SU-DHL-6 (cell line): ENCODE data around the gene MEF2A.

Source experiments
- H2AFZ ChIP-seq: fragments of 200-600 bp; sonication (generic); 2 replicates; pipeline ENCODE4 v1.6.1; 2014; ENCODE audit warnings: low read depth, mild to moderate bottlenecking, moderate library complexity, mixed read lengths, antibody characterized with exemption, low read length; ENCODE audit not compliant: severe bottlenecking
- H3F3A ChIP-seq: fragments of 200-600 bp; shearing (Covaris generic); 2 replicates; pipeline ENCODE4 v1.6.0; 2016; ENCODE audit warnings: antibody characterized with exemption, mild to moderate bottlenecking; ENCODE audit not compliant: insufficient read depth
- H3K27ac ChIP-seq: fragments of 200-600 bp; sonication (generic); 2 replicates; pipeline ENCODE4 v1.5.1; 2016; ENCODE audit warnings: low read depth, mild to moderate bottlenecking, low read length, moderate library complexity, mixed read lengths
- H3K27me3 ChIP-seq: fragments of 200-600 bp; sonication (generic), shearing (Covaris generic); 2 replicates; pipeline ENCODE4 v1.6.0; 2014; ENCODE audit warnings: mild to moderate bottlenecking, low read length
- H3K36me3 ChIP-seq: fragments of 200-600 bp; sonication (generic); 2 replicates; pipeline ENCODE4 v1.6.1; 2014; ENCODE audit warnings: mild to moderate bottlenecking, low read length, mixed read lengths
- H3K4me2 ChIP-seq: fragments of 300-600, 200-600 bp; shearing (Covaris generic), sonication (generic); 2 replicates; pipeline ENCODE4 v1.6.0; 2014; ENCODE audit warnings: low read length, low read depth, mild to moderate bottlenecking; ENCODE audit not compliant: poor library complexity, severe bottlenecking
- H3K4me3 ChIP-seq: fragments of 200-600 bp; sonication (generic); 2 replicates; pipeline ENCODE4 v1.5.1; 2014; ENCODE audit warnings: antibody characterized with exemption, low read length, mild to moderate bottlenecking, mixed read lengths; ENCODE audit not compliant: insufficient read depth, poor library complexity, severe bottlenecking
- H3K79me2 ChIP-seq: fragments of 200-600 bp; sonication (generic); 2 replicates; pipeline ENCODE4 v1.6.1; 2014; ENCODE audit warnings: mild to moderate bottlenecking, low read length, moderate library complexity; ENCODE audit not compliant: insufficient read depth
- H3K9ac ChIP-seq: fragments of 200-600 bp; sonication (generic); 2 replicates; pipeline ENCODE4 v1.7.0; 2014; ENCODE audit warnings: mild to moderate bottlenecking, low read length
- H3K9me2 ChIP-seq: fragments of 200-600 bp; sonication (generic); replicated peaks from 2 replicates; pipeline ENCODE4 v1.6.1; 2014; ENCODE audit warnings: low read length; ENCODE audit not compliant: insufficient read depth
- H3K9me3 ChIP-seq: fragments of 200-600 bp; sonication (generic); 2 replicates; pipeline ENCODE4 v1.6.1; 2014; ENCODE audit warnings: low read length, mixed read lengths; ENCODE audit not compliant: insufficient read depth
- H4K20me1 ChIP-seq: fragments of 200-600 bp; sonication (generic); 2 replicates; pipeline ENCODE4 v1.6.1; 2014; ENCODE audit warnings: low read depth, mild to moderate bottlenecking, antibody characterized with exemption, low read length, moderate library complexity, mixed read lengths
- CTCF ChIP-seq: fragments of 200-600 bp; sonication (generic); IDR thresholded peaks from one replicate; pipeline ENCODE4 v1.5.1; 2017; ENCODE audit warnings: antibody characterized with exemption, mild to moderate bottlenecking, low read length, moderate library complexity; ENCODE audit not compliant: insufficient read depth, poor library complexity, severe bottlenecking
- EZH2phosphoT487 ChIP-seq: fragments of 200-600 bp; sonication (generic), shearing (Covaris generic); conservative IDR thresholded peaks from 2 replicates; pipeline ENCODE4 v1.6.1; 2018; ENCODE audit warnings: mild to moderate bottlenecking, antibody characterized with exemption, low read length, moderate library complexity, mixed read lengths

The MEF2A gene

GRCh38 chr15:99762288-99762687, 196.5 kb downstream of the MEF2A start:
- no peak overlapping the region for H3K4me3 ChIP-seq
- H3K27me3 ChIP-seq = no peaks in the 10 kb centered on the region
- H3F3A ChIP-seq = no peaks in the 10 kb centered on the region
- H4K20me1 ChIP-seq = no peaks in the 10 kb centered on the region
- no peaks in the 10 kb centered on the region for H3K9me3 ChIP-seq
- no peak overlapping the region for H3K27ac ChIP-seq
- no peaks in the 10 kb centered on the region for H3K36me3 ChIP-seq
- H3K9ac ChIP-seq = no peak overlapping the region
- TF ChIP-seq EZH2phosphoT487 (no peak), CTCF (no peak)
- no peaks in the 10 kb centered on the region for H3K79me2 ChIP-seq
- H3K4me2 ChIP-seq = no peak overlapping the region
- no peak overlapping the region for H2AFZ ChIP-seq
- H3K9me2 ChIP-seq = no peaks in the 10 kb centered on the region

- H4K20me1 ChIP-seq = no peaks in the 10 kb centered on the region
- no peak overlapping the region for H3K4me2 ChIP-seq
- H3K4me3 ChIP-seq = no peak overlapping the region
- no peaks in the 10 kb centered on the region for H3K9me2 ChIP-seq
- no peak overlapping the region for H3K27ac ChIP-seq
- no peaks in the 10 kb centered on the region for H3K36me3 ChIP-seq
- no peak overlapping the region for H2AFZ ChIP-seq
- no peaks in the 10 kb centered on the region for H3K27me3 ChIP-seq
- no peaks in the 10 kb centered on the region for H3K79me2 ChIP-seq
- no peaks in the 10 kb centered on the region for H3F3A ChIP-seq
- TF ChIP-seq CTCF (no peak), EZH2phosphoT487 (no peak)
- no peaks in the 10 kb centered on the region for H3K9me3 ChIP-seq
- H3K9ac ChIP-seq = no peak overlapping the region
Observed at GRCh38 chr15:99763827-99764226, 198.0 kb downstream of the MEF2A start.

GRCh38 chr15:99764522-99764921, 198.7 kb downstream of the MEF2A start:
- no peak for TF ChIP-seq EZH2phosphoT487
- TF ChIP-seq CTCF = no peak
- H3K9me2 ChIP-seq = no peaks in the 10 kb centered on the region
- H2AFZ ChIP-seq = no peak overlapping the region

More at GRCh38 chr15:99764522-99764921, 198.7 kb downstream of the MEF2A start:
- no peaks in the 10 kb centered on the region for H3K27me3 ChIP-seq
- no peaks in the 10 kb centered on the region for H3F3A ChIP-seq
- no peak overlapping the region for H3K4me2 ChIP-seq
- no peaks in the 10 kb centered on the region for H3K9me3 ChIP-seq
- no peak overlapping the region for H3K27ac ChIP-seq
- no peaks in the 10 kb centered on the region for H4K20me1 ChIP-seq
- H3K9ac ChIP-seq = no peak overlapping the region
- H3K36me3 ChIP-seq = no peaks in the 10 kb centered on the region
- no peaks in the 10 kb centered on the region for H3K79me2 ChIP-seq
- H3K4me3 ChIP-seq = no peak overlapping the region
